GM19328 (cell line): ENCODE measurements around the gene TIAM2.
"Not testable (repeated sequence)": the region's sequence is repeated elsewhere in the genome, so short reads cannot be mapped to it uniquely, and the experiment has no call there.

ENCODE experiments used
- ATAC-seq: cut with Tn5 transposase; IDR thresholded peaks from one replicate; pipeline ENCODE4 v1.9.1; 2021; ENCODE audit warnings: mild to moderate bottlenecking, moderate library complexity; ENCODE audit not compliant: unreplicated experiment

The TIAM2 gene

DNA sequence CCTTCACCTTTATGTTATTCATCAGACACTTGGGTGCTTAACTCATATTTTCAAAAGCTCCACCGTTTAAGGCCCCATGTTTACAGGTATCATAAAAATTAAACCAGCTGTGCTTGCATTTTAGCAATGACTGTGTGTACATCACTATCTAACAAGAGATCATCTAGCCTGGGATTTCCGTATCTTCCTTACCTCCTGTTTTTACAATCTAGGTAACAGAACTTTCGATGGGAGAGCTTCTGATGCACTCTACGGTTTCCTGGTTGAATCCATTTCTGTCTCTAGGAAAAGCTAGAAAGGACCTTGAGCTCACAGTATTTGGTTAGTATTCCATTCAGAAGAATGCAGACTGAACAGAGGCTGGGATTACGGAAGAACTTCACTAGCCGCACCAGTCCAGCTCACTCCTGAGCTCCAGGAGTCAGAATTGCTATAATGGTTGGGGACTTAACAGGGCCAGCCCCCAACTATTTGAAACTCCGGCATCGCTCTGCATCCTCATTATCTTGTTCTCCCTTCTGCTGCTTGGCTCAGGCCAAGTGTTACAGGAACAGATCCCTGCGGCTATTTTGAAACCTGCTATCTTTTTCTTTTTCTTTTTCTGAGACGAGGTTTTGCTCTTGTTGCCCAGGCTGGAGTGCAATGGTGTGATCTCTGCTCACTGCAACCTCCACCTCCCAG is 255.7 kb downstream of the TIAM2 start:
- ATAC-seq, result no peak

DNA sequence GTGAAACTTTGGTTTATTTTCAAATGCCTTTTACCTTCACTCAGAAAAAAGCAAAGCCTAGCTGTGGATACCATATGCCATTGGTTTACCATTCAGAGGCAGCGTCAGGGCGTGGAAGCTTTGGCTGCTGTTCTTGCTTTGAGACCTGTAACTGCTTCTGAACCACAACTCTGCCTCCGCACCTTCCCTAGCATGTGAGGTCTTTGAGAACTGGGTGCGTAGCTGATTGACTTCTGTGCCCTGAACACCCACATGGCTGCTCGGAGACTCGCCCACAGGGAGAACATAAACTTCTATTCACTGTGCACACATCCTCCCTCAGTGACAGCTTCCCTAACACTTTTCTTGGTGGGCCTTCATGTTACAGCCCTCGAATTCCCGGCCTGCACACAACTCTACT is 257.5 kb downstream of the TIAM2 start:
- ATAC-seq, result no peak

DNA sequence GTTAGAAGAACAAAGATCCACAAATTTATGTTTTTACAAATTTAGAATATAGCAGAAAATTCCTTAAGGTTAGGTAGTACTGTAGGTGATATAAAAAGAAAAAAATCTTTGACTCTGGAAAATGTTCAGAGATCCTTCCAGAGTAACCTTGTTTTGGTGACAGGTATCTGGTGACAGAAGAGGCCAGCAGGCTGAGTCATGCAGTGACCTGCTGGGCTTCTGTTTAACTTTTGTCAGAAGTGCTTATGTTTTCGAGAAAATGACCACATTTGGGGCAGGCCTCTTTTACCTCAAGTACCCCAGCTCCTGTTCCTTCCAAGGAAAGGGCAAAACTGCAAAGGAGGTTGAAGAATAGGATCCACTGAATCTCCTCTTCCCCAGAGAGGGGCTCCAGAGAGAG is 258.2 kb downstream of the TIAM2 start:
- no peak for ATAC-seq

DNA sequence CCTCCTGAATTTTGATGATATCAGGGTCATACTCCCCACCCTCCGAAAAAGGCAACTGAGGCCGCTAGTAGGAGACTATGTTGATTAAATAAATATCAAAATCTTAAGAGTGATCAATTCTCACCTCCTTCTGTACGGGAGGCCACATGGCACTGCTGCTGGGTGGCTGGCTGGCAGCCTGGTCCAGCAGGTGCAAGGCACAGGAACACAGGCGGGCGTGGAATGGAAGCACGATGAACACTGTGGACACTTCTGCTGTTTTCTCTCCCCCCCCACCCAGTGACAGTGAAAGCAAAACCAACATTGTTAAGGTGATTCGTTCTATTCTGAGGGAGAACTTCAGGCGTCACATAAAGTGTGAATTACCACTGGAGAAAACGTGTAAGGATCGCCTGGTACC is 259.0 kb downstream of the TIAM2 start:
- no peak for ATAC-seq

DNA sequence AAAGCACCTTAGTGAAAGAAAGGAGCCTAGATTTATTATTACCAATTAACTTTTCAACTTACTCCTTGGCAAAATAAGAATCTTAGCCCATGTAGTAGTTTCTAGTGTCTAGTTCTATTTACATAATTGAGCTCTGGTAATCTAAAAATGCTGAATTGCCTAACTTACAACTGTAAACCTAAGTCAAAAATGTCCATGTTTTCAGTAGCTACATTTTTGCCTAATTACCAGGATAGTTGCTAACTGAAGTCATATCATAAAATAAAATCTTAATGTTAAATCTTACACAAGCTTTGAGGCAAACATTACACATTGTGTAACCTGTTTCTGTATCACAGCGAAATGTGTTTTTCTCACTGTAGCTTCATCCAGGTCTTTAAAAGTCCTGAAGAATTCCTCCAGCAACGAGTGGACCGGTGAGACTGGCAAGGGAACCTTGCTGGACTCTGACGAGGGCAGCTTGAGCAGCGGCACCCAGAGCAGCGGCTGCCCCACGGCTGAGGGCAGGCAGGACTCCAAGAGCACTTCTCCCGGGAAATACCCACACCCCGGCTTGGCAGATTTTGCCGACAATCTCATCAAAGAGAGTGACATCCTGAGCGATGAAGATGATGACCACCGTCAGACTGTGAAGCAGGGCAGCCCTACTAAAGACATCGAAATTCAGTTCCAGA is 261.1 kb downstream of the TIAM2 start:
- ATAC-seq, result no peak

DNA sequence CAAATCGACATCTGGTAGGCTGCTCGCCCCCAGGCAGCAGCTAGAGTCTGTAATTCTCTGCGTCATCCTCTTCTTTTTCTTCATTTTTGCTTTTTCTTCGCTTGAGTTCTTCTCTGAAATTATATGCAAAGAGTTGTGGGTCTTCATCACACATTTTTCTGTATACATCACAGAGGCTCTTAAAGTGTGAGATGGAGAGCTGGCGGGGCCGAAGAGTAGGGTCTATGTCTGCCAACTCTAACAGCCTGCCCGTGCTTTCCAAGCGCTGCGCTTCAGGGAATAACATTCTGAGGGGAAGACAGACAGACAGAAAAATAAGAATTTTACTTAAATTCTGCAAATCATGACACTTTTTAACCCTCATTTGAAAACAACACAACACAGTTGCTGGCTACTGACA is 262.7 kb downstream of the TIAM2 start:
- no peak for ATAC-seq

DNA sequence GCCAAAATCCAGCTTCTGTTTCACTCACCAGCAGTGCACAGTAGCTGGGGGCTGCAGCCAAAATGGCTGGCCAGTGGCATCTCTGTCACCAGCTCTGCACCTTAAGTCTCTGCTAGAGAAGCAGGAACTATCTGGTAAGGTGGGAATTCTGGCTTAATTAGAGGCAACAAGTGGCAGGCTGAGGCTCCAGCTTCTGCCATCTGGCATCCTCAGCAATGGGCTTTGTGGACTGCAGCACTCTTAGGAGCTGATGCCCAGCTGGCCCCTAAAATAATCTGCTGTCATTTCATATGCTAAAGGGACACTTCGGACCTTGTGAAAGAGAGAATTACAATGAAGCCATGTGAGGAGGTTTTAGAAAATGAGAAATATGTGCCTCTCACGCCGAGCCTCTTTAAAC is 264.1 kb downstream of the TIAM2 start:
- no peak for ATAC-seq

DNA sequence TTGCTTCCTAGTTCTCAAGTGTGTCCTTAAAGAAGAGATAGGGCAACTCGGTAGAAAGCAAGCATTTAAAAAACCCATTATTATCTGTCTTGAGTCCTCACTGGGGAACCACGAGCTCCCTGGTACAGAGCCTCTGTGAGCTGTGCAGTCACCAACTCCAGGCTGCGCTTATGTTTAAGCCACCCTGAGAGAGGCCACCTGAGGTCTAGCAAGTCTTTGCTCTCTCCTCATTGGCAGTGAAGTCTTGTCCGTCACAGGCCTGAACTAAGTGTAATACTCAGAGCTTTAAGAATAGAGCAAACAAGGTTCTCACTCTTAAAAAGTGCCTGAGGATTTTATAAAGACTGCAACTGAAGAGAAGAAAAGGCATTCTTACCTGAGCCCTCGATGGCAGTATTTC is 264.8 kb downstream of the TIAM2 start:
- no peak for ATAC-seq

DNA sequence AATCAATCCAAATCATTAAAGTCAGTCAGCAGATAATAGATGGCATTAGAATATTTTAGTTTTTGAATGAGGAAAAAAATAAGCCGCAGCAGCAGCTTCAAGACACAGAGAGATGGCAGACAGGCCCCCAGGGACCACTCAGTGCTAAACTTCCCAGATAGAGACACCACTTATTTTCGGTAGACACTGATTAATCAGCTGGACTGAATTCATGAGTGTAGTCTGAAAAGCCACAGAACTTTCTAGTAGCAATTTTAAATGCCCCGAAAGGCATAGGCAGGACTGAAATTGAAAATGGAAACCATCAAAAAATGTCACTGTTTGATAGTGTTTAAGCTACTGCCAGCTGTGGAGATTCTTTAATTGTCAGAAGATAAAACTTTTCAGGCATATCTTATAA is 265.6 kb downstream of the TIAM2 start:
- ATAC-seq, result no peak

DNA sequence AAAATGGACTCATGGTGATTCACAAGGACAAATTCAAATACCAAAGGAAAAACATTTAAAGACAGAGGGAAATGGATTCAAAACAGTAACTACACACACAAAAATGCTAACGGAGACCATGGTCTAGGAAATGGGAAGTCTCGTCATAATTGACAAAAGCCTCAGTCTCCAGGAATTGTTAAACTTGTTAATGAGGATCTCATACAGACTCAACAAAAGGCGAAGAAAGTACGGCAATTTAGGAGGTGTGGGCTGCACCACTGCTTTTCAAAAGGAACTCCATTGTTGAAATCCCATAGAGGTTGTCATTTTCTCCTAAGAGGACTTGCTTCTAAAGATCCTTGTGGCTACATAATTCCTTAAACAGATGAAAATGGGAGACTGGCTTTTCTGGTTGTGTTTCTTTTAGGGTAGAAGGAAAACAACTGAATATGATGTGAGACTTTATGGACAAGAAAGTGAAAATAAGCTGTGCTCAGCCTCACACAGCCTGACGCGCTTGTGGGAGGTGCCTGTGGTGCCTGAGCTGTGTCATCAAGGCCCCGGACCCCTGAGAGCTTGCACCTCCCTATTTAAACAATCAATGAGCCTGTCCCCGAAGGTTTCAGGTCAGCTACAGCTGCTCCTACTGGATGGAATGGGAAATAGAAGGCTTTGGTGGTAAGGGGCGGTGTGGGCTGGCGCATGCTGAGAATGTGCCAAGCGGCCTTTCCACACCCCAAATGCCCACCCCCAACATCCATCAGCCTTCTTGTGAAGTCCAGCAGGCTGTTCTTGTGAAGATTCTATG is 266.2 kb downstream of the TIAM2 start:
- no peak for ATAC-seq

DNA sequence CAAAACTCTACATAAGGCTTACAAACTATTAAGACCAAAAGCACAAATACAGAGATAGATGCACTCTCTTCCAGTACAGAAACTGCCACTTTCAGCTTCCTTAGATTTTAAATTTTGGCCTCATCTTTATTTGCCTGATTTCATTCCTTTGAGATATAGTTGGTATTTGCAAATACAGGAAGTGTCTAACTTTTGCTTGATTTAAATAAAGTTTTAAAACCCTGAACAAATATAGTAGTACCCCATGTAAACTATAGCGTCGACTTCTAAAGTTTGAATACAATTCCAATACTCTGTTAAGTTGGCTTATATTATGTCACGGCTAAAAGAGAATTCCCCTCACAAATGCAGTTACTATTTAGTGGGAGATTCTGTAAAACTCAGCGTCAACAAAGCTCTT is 267.5 kb downstream of the TIAM2 start:
- ATAC-seq, result no peak

DNA sequence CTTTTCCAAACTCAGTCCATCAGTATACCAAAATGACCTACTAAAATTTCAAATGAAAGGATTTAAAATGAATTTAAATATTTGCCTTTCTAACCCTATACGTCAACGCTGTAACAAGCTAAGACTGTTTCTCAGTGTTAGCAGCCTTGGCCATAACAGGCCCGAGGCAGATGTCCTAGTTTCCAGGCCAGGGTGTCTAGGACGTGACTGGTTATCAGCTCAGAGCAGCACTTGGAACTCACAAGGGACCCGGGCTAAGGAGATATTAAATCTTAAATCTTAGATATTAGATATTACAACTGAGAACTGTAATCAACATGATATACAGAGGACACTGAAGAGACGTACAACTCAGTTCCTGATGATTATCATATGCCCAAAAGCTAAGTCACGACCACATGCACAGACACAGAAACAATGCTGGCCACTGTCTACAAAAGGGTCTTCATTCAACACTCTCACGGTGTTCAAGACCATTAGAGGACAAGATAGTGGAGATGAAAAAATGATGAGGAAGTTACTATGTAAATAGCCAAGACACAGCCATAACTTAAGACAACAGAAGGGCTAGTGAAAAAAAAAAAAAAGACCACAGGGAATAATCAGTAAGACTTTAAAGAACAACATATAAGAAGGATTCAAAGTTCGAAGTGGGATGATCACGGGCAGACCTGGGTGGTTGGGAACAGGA is 268.4 kb downstream of the TIAM2 start, which contains the start of gene CLDN20:
Gene CLDN20, plus strand, starts transcription at position 641 of the 691 bp plus-strand sequence. CDS start 11,707 bp downstream, outside the sequence.
- no peak for ATAC-seq

DNA sequence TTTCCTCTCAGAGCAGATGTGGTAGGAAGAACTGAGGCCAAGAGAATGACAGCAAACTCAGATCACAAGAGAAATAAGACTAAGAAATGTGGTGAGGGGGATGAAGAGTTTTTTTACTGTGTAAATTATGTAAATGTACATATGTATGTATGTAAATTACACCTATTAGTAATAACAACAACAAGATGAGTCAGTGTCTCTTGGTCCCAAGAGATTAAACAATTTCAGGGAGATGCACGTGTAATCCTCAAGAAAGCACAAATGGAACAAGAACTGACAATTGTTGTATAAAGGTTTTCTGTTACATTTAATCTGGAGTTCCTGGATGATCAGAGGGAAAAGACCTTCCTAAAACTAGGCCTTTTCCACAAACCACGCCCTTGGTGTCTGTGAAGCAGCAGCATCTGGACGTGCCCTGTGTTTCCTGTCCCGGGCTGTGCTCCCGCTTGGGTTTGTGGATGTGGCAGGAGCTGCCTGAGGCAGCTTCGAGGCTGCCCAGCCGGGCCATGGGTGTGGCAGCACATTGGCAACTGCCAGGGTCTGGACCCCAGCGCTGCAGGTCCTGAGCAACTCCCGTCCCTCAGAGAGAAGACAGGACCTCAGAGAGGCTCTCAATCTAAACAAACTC is 269.7 kb downstream of the TIAM2 start:
- ATAC-seq, result no peak

DNA sequence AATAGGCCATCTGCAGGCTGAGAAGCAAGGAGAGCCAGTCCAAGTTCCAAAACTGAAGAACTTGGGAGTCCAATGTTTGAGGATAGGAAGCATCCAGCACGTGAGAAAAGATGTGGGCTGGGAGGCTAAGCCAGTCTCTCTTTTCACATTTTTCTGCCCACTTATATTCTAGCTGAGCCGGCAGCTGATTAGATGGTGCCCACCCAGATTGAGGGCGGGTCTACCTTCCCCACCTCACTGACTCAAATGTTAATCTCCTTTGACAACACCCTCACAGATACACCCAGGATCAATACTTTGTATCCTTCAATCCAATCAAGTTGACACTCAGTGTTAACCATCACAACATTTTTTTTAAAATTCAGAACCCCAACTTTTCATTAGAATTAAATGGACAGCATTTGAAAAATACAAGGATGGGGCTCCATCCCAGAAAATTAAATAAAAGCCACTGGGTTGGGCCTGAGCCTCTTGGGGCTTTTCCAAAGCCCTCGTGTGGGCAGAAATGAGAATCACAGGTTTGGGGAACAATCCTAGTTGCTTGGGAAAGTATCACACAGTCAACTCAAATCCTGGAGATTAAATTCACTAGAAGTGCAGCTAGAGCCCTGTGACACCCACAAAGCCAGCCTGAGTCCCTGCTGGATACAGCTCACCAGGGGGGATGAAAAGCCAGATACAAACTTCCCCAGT is 270.9 kb downstream of the TIAM2 start:
- no peak for ATAC-seq

DNA sequence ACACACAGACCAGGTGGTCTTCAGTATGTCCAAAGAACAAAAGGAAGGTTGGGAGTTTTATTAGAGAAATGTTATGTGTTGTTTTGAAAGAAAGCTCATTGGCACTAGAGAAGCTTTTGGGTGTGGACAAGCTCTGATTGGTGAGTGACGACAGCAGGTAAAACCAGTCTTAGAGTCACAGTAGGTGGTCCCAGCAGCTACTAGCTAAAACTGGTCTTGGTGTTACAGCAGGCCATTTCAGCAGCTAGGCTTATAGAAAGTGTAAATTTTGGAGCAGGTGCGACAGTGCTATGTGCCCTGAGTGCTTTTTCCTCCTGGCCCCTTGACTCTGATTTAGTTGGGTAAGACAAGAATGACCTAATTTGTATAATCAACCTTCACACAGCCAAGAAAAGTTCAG is 272.3 kb downstream of the TIAM2 start:
- no peak for ATAC-seq

DNA sequence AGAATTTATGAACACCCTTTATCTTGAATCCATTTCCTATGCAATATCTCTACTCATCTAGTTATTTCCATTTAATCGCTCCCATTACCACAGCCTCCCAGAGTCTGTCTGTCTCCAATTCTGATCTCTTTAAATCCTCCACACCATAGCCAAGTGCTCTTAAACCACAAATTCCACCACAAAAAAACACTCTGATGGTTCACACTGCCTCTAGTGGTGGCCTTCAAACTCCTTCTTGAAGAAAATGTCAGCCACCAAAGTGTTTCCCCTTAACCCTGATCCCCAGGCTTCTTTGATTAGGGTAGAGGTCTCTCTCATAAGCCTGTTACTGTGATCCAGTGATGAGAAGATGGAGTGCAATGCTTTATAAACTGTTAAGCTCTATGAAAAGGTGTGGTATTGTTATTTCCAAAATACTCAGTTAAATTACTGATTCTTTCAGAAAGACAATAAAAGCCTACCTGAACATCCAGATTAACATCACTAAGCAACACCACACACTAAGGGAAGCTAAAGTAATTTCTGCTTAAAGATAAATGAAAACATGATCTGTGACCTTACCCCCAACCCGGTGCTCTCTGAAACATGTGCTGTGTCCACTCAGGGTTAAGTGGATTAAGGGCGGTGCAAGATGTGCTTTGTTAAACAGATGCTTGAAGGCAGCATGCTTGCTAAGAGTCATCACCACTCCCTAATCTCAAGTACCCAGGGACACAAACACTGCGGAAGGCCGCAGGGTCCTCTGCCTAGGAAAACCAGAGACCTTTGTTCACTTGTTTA is 273.2 kb downstream of the TIAM2 start:
- not testable (repeated sequence) for ATAC-seq

DNA sequence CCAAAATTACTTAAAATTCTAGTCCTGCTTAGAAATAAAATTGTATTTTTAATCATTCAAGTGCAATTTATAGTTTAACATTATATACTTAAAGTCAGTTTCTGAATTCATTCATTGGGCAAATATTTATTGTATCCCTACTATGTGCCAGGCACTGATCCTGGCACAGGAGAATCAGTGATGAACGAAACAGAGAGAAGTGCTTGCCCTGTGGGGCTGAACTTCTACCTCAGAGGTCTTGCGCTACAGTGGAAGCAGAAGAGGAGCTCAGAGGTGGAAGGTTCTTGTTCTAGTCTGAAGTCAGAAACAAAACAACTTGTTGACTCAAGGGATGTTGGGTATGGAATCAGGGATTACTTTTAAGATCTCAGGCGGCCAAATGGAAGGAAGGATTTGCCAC is 274.6 kb downstream of the TIAM2 start:
- ATAC-seq, result no peak

DNA sequence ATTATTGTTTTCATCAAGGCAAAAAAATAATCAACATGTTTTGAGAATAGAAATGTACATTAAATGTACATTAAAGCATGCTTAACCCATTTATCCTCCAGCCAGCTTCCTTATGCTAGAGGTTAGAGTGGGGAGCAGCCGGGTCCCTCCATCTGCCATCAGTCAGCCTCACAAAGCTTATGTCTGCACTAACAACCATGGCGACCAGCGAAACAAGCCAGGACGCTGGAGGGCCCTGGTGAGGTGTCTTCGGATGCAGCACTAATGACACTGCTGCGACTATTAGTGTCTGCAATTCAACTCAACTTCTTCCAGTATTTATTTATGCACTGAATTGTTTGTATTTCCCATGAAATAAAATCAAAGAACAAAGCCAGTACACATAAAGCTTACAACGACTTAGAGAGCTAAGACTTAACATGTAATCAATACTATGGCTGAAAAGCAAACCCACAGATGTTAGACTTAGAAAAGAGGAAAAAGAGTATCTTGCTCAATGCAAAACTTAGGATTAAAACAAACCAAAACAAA is 275.5 kb downstream of the TIAM2 start:
- ATAC-seq, result no peak

DNA sequence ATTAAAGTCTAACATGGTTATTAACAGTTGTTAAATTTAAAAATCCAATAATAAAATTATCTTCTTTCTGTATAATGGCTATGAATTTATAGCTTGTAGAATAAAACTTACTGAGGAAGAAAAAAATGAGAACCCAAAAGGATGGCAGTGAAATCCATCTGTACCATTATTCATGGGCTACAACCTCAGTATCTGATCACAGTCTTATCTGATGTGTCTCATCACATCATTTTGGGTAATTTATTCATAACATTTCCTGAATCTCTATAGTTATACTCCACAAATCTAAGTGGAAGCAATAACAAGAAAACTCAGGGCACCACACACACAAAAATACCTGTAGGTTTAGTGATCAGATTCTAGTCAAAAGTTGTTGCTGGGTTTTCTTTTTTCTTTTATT is 276.0 kb downstream of the TIAM2 start:
- ATAC-seq, result no peak
